HFF-Myc (cell line): ENCODE data around the gene ZNF672.

Experiments
- DNase-seq: peaks from one replicate; pipeline ENCODE4 v3.0.0-alpha.2; 2011; ENCODE audit warnings: low read depth; ENCODE audit errors: extremely low read depth
- H3K4me3 ChIP-seq: replicated peaks from 2 replicates; pipeline ENCODE4 v1.5.1; 2011; ENCODE audit warnings: low read depth, mild to moderate bottlenecking, control low read depth, low read length
- CTCF ChIP-seq: IDR thresholded peaks from 2 replicates; pipeline ENCODE4 v1.5.1; 2012; ENCODE audit warnings: mild to moderate bottlenecking, low read depth, low read length, control low read depth; ENCODE audit errors: missing control alignments

Gene ZNF672

DNA sequence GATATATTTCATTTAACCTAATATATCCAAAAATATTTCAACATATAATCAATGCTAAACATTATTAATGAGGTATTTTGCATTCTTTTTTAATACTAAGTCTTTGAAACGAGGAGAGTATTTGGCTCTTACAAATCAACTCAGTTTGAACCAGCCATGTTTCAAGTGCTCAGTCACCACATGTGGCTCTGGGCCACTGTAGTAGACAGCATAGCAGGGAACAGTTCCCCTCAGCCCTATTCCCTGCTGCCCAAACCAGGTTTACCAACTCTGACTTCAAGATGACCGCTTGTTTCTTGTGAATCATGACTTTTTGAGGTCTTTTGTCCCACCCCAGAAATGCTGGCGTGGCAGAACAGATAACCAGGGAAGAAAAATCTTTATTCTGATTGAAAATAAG lies 5.7 kb downstream of the ZNF672 start:
- no peak for DNase-seq
- H3K4me3 ChIP-seq = no peak overlapping the region
- TF ChIP-seq CTCF = no peak

- DNase-seq = no peak
- no peak overlapping the region for H3K4me3 ChIP-seq
- TF ChIP-seq CTCF = no peak
These were observed 6.5 kb downstream of the ZNF672 start for GRCh38 chr1:248844526-248844925.

GRCh38 chr1:248847181-248847955 lies 9.3 kb downstream of the ZNF672 start:
- H3K4me3 ChIP-seq = no peak overlapping the region
- no peak for TF ChIP-seq CTCF
- no peak for DNase-seq

GRCh38 chr1:248847956-248848561 lies 10.0 kb downstream of the ZNF672 start:
- no peak for DNase-seq
- no peak for TF ChIP-seq CTCF
- no peak overlapping the region for H3K4me3 ChIP-seq

DNA sequence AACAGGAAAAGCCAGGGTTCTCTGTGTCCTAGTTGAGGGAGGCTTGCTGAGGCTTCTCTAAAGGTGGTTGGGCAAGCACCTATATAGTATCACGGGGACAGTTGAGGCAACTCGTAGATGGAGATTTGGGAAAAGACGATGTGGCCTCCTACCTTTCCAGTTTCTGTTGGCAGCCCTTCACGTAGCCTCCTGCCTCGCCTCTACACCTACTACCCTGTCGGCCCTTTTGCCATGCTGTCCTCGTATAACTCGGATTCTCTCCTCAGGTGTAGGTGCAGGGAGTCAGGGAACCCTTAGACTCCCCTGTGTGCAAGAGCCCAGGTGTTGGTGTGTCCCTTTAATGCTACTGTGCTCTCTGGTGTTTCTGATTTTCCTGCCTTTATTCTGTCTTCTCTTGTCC lies 10.6 kb downstream of the ZNF672 start:
- no peak overlapping the region for H3K4me3 ChIP-seq
- no peak for DNase-seq
- no peak for TF ChIP-seq CTCF

DNA sequence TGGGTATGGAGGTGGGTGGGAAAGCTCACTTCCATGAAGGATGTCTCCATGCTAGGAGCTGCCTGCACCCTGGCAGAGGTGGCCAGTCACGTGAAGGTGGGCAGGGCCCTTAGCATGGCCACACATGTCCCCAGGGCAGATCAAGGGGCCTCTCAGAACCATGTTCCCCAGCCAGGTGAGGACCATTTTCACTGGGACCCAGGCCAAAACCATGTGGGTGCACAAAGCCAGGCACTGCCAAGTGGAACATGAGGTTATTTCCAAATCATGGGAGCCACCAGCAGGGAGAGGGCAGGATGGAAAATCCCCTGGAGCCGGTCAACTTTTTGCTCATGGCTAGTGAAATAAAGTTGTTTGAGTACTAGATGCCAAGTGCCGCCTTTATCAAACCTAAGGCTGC lies 11.1 kb downstream of the ZNF672 start:
- TF ChIP-seq CTCF = no peak
- H3K4me3 ChIP-seq = no peak overlapping the region
- DNase-seq = no peak

GRCh38 chr1:248849637-248850036 lies 11.6 kb downstream of the ZNF672 start:
- no peak for DNase-seq
- no peak for TF ChIP-seq CTCF
- H3K4me3 ChIP-seq = no peak overlapping the region
